KBM-7 (cell line): ENCODE data around the gene FADS2.
A peak's percentile ranks its signal among the peaks of the same experiment; 100 is the strongest.

ENCODE experiments used
- DNase-seq: peaks from one replicate; pipeline ENCODE4 v3.0.0-alpha.2; 2015
- in situ Hi-C: fragments of 300-500 bp; cut with MboI; formaldehyde crosslinking; loops from 2 replicates; pipeline ENCODE4 v1.14.3; 2020; ENCODE audit warnings: low sequenced_read_pairs, low pct_unique_long_range_greater_than_20kb, mixed read lengths

FADS2 gene

GRCh38 chr11:61895718-61896059 lies 67.6 kb downstream of the FADS2 start:
- in situ Hi-C loops: loop anchor here (10.0 kb wide), 1 partner anchor 49 kb away; no protein-coding TSS in a partner anchor
- no peak for DNase-seq

GRCh38 chr11:61896665-61897386 lies 68.7 kb downstream of the FADS2 start:
- DNase-seq: no peak
- in situ Hi-C loops: loop anchor here (10.0 kb wide), 1 partner anchor 48 kb away; no protein-coding TSS in a partner anchor

GRCh38 chr11:61897387-61898246 lies 69.5 kb downstream of the FADS2 start:
- DNase-seq: peak; percentile 77
- in situ Hi-C loops: loop anchor here (10.0 kb wide), 1 partner anchor 47 kb away; no protein-coding TSS in a partner anchor

GRCh38 chr11:61898247-61898582 lies 70.1 kb downstream of the FADS2 start:
- in situ Hi-C loops: loop anchor here (10.0 kb wide), 1 partner anchor 47 kb away; no protein-coding TSS in a partner anchor
- DNase-seq: no peak

GRCh38 chr11:61899146-61899841 lies 71.2 kb downstream of the FADS2 start:
- DNase-seq: peak; percentile 95
- in situ Hi-C loops: loop anchor here (10.0 kb wide), 1 partner anchor 46 kb away; no protein-coding TSS in a partner anchor

- DNase-seq: no peak
- in situ Hi-C loops: no loop called here
These were observed 72.2 kb downstream of the FADS2 start for GRCh38 chr11:61900251-61900650.

- DNase-seq: no peak
- in situ Hi-C loops: no loop called here
These were observed 73.3 kb downstream of the FADS2 start for GRCh38 chr11:61901397-61901796.

- in situ Hi-C loops: no loop called here
- no peak for DNase-seq
These were observed 74.2 kb downstream of the FADS2 start for GRCh38 chr11:61902313-61902712.

GRCh38 chr11:61903845-61904244 lies 75.7 kb downstream of the FADS2 start:
- in situ Hi-C loops: no loop called here
- no peak for DNase-seq

GRCh38 chr11:61904539-61905048 lies 76.5 kb downstream of the FADS2 start:
- no peak for DNase-seq
- in situ Hi-C loops: no loop called here

GRCh38 chr11:61905067-61905696 lies 77.1 kb downstream of the FADS2 start:
- in situ Hi-C loops: no loop called here
- DNase-seq: no peak

GRCh38 chr11:61905801-61906521 lies 77.9 kb downstream of the FADS2 start:
- DNase-seq: no peak
- in situ Hi-C loops: no loop called here

- DNase-seq: no peak
- in situ Hi-C loops: no loop called here
These were observed 78.4 kb downstream of the FADS2 start for GRCh38 chr11:61906522-61906909.

GRCh38 chr11:61907282-61907681 lies 79.2 kb downstream of the FADS2 start:
- in situ Hi-C loops: no loop called here

GRCh38 chr11:61907871-61908729 lies 80.0 kb downstream of the FADS2 start:
- no peak for DNase-seq
- in situ Hi-C loops: no loop called here

More at GRCh38 chr11:61907282-61907681, 79.2 kb downstream of the FADS2 start:
- DNase-seq: no peak

- no peak for DNase-seq
These were observed 80.7 kb downstream of the FADS2 start for GRCh38 chr11:61908730-61909316.

More at GRCh38 chr11:61908730-61909316, 80.7 kb downstream of the FADS2 start:
- in situ Hi-C loops: no loop called here
